GM10266 (cell line): Measurements from ENCODE around the gene TMEM51.

Experiments
- DNase-seq: peaks from one replicate; pipeline ENCODE4 v3.0.0; 2012; ENCODE audit errors: extremely low spot score
- TF ChIP-seq, protein P1 (sequence below): IDR thresholded peaks from 2 replicates; pipeline ENCODE4 v1.5.1; 2012; ENCODE audit warnings: mild to moderate bottlenecking, low read depth; ENCODE audit not compliant: control insufficient read depth, insufficient read depth; ENCODE audit errors: missing control alignments

TMEM51 gene

DNA sequence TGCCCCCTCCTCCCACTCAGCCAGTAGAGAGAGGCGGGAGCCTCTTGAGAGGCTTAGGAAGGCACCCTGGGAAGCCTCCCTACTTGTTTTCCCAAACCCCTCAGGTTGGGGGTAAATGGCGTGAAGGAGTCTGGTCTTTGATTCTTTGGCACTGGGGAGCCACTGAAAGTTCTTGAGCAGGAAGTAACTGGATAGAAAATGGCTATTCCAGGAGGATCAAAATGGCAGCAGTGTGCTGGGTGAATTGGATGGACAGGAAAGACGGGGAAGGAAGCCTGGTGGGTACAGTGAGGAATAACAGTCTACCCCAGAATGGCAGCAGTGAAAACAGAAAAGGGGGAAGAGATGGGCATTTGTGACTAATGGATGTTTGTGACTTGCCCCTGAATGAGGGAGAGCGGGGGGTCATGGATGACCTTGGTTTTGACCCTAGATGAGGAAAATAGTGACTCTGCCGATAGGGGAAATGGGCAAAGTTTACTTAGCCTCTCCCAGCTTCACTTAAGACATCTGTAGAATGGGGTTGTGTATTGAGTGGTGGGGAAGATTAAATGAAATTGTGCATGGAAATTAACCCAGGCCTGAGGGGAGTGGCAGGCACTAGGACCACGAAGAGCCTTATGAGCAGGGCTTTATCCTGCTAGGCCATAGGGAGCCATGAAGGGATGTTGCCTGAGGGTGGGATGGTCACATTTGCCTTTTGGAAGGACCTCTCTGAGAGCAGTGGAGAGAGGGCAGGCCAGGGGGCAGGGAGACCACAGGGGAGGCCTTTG lies 32.7 kb downstream of the TMEM51 start:
- TF ChIP-seq, protein P1, sequence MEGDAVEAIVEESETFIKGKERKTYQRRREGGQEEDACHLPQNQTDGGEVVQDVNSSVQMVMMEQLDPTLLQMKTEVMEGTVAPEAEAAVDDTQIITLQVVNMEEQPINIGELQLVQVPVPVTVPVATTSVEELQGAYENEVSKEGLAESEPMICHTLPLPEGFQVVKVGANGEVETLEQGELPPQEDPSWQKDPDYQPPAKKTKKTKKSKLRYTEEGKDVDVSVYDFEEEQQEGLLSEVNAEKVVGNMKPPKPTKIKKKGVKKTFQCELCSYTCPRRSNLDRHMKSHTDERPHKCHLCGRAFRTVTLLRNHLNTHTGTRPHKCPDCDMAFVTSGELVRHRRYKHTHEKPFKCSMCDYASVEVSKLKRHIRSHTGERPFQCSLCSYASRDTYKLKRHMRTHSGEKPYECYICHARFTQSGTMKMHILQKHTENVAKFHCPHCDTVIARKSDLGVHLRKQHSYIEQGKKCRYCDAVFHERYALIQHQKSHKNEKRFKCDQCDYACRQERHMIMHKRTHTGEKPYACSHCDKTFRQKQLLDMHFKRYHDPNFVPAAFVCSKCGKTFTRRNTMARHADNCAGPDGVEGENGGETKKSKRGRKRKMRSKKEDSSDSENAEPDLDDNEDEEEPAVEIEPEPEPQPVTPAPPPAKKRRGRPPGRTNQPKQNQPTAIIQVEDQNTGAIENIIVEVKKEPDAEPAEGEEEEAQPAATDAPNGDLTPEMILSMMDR = no peak
- no peak for DNase-seq

DNA sequence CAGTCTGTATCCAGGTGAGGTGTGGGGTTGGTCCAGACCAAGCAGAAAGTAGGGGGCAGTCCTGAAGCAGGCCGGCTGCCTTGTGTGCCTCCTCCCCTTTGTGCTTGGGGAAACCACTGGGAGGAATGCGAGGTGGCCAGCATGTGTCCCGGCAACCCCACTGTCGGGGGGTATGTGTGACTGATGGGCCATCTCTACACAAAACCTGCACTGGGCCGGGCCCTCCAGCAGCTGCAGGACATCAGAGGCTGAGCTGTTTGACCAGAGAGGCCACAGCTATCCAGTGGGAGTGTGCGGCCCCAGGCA lies 33.3 kb downstream of the TMEM51 start:
- DNase-seq = no peak
- TF ChIP-seq, protein P1 = no peak

DNA sequence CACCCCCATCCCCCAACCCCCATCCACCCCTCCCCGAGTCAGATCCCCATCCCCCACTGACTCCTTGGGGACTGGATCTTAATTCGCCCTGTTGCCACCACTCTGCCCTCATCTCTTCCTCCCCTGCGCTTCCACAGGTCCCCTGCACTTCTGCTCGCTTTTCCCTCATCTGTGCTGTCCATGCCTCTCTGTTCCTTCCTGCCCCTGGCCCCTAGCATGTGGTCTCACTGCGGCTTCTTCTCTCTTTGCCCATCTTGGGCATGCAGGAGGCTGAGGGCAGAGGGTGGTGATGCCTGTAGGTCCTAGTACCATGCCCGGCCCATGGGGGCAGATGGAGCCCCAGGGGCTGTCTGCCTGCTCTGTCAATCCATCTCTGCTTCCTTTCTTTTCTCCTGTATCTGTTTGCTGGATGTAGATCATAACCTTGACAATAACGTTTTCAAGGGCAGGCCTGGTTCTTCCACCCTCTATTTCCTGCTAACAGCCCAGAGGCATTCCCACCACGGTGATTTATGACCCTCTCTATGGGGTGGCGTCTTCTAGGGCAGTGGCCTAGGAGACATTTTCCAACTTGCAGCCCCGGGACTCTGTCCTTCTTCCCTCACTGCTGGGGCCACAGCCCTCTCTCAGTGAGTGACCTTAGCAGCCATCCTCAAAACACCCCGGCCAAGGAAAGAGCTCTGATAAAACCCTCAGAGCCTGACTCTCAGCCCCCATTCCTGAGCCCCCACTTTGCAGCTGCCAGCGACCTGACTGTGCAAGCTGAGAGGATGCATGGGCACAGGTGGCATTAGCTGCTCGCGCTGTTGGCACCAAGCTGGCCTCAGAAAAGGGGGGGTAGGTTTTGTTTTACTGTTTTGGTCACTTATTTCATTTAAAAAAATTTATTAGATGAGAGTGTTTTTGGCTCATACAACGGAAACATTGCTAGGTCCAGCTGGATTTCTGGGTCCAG lies 33.9 kb downstream of the TMEM51 start:
- TF ChIP-seq, protein P1 = no peak
- DNase-seq = no peak

DNA sequence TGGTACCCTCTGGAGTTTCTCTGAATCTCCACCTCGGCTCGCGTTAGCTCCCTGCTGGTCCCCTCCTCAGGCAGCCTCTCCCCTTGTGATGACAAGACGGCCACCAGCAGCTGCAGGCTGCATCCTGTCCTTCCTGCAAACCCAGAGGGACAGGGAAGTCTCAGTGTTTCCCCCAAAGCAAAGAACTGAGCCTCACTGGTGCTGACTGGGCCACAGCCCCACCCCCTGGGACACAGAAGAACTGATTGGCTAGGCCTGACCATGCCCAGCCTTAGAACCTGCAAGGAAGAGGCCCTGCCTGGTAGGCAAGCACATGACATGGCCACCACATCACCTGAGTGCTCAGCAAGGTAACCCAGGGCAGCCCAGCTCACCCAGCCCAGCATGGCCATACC lies 34.6 kb downstream of the TMEM51 start:
- TF ChIP-seq, protein P1 = no peak
- no peak for DNase-seq

DNA sequence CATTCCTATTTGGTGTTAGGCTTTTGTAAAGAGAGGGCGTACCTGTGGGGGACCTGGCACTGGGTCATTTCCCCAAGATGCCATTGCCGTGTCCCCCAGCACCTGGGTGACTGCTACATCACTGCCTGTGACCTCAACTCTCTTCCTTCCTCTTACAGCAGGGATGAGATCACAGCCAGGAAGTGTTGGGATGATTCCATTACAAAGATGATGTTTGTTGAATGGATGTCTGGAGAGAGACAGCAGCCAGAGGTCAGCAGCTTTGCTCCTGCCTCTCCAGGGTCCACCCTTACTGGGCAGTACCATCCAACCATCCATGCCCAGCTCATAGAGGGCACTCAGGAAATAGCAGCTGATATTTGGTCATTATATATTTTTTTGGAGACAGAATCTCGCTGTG lies 35.1 kb downstream of the TMEM51 start:
- TF ChIP-seq, protein P1 = no peak
- no peak for DNase-seq

DNA sequence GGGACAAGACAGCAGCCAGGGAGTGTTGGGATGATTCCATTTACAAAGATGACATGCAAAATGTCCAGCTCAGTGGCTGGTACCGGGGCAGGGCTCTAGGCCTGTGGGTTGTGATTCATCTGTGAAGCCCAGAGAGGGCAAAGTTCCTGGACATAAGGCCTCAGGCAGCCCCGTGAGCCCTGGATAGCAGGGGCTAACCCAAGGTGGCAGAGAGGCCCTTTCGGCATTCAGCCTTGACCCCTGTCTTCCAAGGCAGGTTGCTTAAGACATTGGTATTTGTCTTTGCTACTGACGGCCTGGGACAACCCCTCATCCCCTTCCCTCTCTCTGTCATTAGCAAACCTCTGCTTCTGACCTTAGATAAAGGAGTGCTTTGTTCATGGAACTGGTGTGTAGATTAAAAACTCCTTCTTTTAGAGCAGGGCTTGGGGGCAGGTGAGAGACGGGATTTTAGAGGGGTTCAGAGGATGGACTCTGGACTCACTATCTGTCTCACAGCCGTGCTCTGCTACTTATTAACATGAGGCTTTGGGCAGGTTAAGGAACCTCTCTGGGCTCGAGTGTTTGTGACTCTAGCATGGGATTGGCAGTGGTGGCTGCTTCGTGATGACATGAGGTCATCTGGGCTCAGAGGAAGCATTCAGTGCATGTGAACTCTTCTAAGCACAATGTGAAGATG lies 36.3 kb downstream of the TMEM51 start:
- TF ChIP-seq, protein P1 = no peak
- no peak for DNase-seq

DNA sequence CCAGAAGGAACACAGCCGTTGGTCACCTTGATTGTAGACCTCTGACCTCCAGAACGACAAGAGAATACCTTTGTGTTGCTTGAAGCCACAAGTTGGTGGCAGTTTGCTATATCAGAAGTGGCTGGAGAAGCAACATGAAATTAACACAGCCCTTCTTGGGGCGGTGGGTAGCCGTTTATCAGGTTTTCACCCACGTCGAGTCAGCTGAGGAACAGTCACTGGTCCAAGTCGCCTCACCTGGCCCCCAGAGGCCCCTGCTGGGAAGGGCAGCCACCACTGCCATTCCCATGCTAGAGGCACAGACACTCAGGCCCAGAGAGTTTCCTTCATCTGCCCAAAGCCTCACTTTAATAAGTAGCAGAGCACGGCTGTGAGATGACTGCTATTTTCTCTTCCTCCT lies 37.7 kb downstream of the TMEM51 start:
- TF ChIP-seq, protein P1 = no peak
- no peak for DNase-seq
